ENCODE results near the gene GALNT13.

- no peak for TF ChIP-seq CTCF (IDR thresholded peaks at IDR 0.05)
- TF ChIP-seq POLR2A (IDR thresholded peaks at IDR 0.05), result no peak
Measured at GRCh38 chr2:154324601-154325000, 452.9 kb downstream of the GALNT13 start.
